Progenitor cell of endocrine pancreas (in vitro differentiated cells): Measurements from ENCODE around the gene HS3ST4. TPM values are rescaled to one million over a fixed set of nuclear protein-coding genes. Genes with fewer than 3 reads are reported as not detected.
"Not testable (repeated sequence)": the region's sequence is repeated elsewhere in the genome, so short reads cannot be mapped to it uniquely, and the experiment has no call there.

Experiments used
- DNase-seq: peaks from one replicate; pipeline ENCODE4 v3.0.0; 2021; ENCODE audit warnings: low spot score; ENCODE audit not compliant: unreplicated experiment
- H3K27ac Mint-ChIP-seq: 2 replicates; pipeline ENCODE4 v1.8.0; 2021; ENCODE audit warnings: mild to moderate bottlenecking, moderate library complexity, mixed read lengths
- H3K27me3 Mint-ChIP-seq: 2 replicates; pipeline ENCODE4 v1.8.0; 2021; ENCODE audit warnings: mixed read lengths
- H3K36me3 Mint-ChIP-seq: 2 replicates; pipeline ENCODE4 v1.8.0; 2022; ENCODE audit warnings: mixed read lengths; ENCODE audit not compliant: insufficient read depth
- H3K4me1 Mint-ChIP-seq: 2 replicates; pipeline ENCODE4 v1.8.0; 2021; ENCODE audit warnings: low read depth, mixed read lengths
- H3K4me3 Mint-ChIP-seq: 2 replicates; pipeline ENCODE4 v1.8.0; 2021; ENCODE audit warnings: low read depth, mild to moderate bottlenecking, moderate library complexity, mixed read lengths
- H3K9me3 Mint-ChIP-seq: 2 replicates; pipeline ENCODE4 v1.8.0; 2021; ENCODE audit warnings: low read depth, mixed read lengths
- total RNA-seq: library from RNA; stranded (reverse); gene quantifications from 2 replicates; pipeline ENCODE4 v1.2.1, GENCODE V29; 2021
- TF ChIP-seq, protein P1 (sequence below): fragments of 200-600 bp; sonication (generic); IDR thresholded peaks from one replicate; pipeline ENCODE4 v1.5.0; 2021; ENCODE audit warnings: antibody characterized with exemption, mild to moderate bottlenecking; ENCODE audit not compliant: unreplicated experiment

Gene HS3ST4
- total RNA-seq, 1 donor from 2014 or later: 0.67 TPM

GRCh38 chr16:26071101-26071866 is 379.5 kb downstream of the HS3ST4 start:
- peaks cover 2% of the 10 kb centered on the region for H3K4me1 Mint-ChIP-seq
- H3K4me3 Mint-ChIP-seq: no peak overlapping the region
- H3K27me3 Mint-ChIP-seq: peaks cover 8% of the 10 kb centered on the region
- no peak overlapping the region for H3K27ac Mint-ChIP-seq
- DNase-seq: no peak
- H3K36me3 Mint-ChIP-seq: no peaks in the 10 kb centered on the region
- TF ChIP-seq, protein P1, sequence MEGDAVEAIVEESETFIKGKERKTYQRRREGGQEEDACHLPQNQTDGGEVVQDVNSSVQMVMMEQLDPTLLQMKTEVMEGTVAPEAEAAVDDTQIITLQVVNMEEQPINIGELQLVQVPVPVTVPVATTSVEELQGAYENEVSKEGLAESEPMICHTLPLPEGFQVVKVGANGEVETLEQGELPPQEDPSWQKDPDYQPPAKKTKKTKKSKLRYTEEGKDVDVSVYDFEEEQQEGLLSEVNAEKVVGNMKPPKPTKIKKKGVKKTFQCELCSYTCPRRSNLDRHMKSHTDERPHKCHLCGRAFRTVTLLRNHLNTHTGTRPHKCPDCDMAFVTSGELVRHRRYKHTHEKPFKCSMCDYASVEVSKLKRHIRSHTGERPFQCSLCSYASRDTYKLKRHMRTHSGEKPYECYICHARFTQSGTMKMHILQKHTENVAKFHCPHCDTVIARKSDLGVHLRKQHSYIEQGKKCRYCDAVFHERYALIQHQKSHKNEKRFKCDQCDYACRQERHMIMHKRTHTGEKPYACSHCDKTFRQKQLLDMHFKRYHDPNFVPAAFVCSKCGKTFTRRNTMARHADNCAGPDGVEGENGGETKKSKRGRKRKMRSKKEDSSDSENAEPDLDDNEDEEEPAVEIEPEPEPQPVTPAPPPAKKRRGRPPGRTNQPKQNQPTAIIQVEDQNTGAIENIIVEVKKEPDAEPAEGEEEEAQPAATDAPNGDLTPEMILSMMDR: no peak
- no peaks in the 10 kb centered on the region for H3K9me3 Mint-ChIP-seq

- DNase-seq: no peak
- H3K9me3 Mint-ChIP-seq: no peaks in the 10 kb centered on the region
- peaks cover 3% of the 10 kb centered on the region for H3K4me1 Mint-ChIP-seq
- no peak overlapping the region for H3K4me3 Mint-ChIP-seq
- TF ChIP-seq, protein P1: no peak
- no peaks in the 10 kb centered on the region for H3K36me3 Mint-ChIP-seq
- peaks cover 8% of the 10 kb centered on the region for H3K27me3 Mint-ChIP-seq
- H3K27ac Mint-ChIP-seq: no peak overlapping the region
Measured at GRCh38 chr16:26078716-26079355, 387.1 kb downstream of the HS3ST4 start.

- H3K9me3 Mint-ChIP-seq: no peaks in the 10 kb centered on the region
- no peak overlapping the region for H3K4me3 Mint-ChIP-seq
- no peaks in the 10 kb centered on the region for H3K36me3 Mint-ChIP-seq
- H3K27ac Mint-ChIP-seq: no peak overlapping the region
- peaks cover 8% of the 10 kb centered on the region for H3K4me1 Mint-ChIP-seq
- peaks cover 4% of the 10 kb centered on the region for H3K27me3 Mint-ChIP-seq
- TF ChIP-seq, protein P1: no peak
- no peak for DNase-seq
Measured at GRCh38 chr16:26087091-26087490, 395.3 kb downstream of the HS3ST4 start.

- no peak overlapping the region for H3K4me3 Mint-ChIP-seq
- no peak overlapping the region for H3K27ac Mint-ChIP-seq
- H3K9me3 Mint-ChIP-seq: peaks cover 8% of the 10 kb centered on the region
- peaks cover 4% of the 10 kb centered on the region for H3K27me3 Mint-ChIP-seq
- H3K36me3 Mint-ChIP-seq: no peaks in the 10 kb centered on the region
- TF ChIP-seq, protein P1: no peak
- DNase-seq: no peak
- H3K4me1 Mint-ChIP-seq: peaks cover 4% of the 10 kb centered on the region
Measured at GRCh38 chr16:26091511-26091910, 399.8 kb downstream of the HS3ST4 start.

DNA sequence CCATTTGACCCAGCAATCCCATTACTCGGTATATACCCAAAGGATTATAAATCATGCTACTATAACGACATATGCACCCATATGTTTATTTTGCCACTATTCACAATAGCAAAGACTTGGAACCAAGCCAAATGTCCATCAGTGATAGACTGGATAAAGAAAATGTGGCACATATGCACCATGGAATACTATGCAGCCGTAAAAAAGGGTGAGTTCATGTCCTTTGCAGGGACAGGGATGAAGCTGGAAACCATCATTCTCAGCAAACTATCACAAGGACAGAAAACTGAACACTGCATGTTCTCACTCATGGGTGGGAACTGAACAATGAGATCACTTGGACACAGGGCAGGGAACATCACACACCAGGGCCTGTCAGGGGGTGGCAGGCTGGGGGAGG is 406.4 kb downstream of the HS3ST4 start:
- not testable (repeated sequence) for H3K27ac Mint-ChIP-seq, H3K4me3 Mint-ChIP-seq, H3K9me3 Mint-ChIP-seq, DNase-seq, H3K36me3 Mint-ChIP-seq, H3K27me3 Mint-ChIP-seq, H3K4me1 Mint-ChIP-seq
